ENCODE results near the gene CEACAM16. TPM values are rescaled to one million over a fixed set of nuclear protein-coding genes. Genes with fewer than 3 reads are reported as not detected.

The CEACAM16 gene
- total and polyA plus RNA-seq, 9 of the 15 experiments (the other 6 are each of a cell fraction or from before 2014, with no cell fraction given) = not detected

DNA sequence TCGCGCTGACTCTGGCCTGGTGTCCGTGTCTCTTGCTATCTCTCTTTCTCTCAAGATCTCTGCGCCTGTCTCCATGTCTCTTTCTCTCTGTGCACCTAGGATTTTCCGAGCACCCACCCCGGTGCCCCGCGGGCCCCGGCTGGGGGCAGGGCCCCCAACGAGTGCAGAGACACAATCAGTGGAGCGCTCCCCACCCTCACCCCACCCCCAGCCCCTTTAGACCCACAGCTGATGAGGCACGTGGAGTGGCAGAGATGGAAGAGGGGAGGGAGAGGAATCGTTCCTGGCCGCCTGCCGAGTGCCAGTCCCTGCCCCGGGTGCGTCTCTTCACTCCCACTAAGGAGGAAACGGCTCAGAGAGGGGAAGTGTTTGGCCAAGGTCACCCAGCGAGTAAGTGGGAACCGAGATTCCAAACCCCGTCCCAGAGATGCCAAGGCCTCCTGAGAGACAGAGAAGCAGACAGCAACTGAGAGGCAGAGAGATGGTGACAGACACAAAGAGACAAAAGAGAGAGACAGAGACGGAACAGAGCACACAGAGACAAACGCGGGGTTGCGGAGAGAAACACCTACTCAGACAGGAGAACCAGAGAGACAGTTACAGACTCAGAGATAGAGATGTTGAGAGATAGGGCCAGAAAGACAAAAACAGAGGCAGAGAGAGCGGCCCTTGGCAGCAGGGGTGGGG lies 48.9 kb downstream of the CEACAM16 start (continued):
- TF ChIP-seq CHCHD3 (CRISPR knock-in tag; IDR thresholded peaks at IDR 0.05) = no peak
- TF ChIP-seq, protein P1, sequence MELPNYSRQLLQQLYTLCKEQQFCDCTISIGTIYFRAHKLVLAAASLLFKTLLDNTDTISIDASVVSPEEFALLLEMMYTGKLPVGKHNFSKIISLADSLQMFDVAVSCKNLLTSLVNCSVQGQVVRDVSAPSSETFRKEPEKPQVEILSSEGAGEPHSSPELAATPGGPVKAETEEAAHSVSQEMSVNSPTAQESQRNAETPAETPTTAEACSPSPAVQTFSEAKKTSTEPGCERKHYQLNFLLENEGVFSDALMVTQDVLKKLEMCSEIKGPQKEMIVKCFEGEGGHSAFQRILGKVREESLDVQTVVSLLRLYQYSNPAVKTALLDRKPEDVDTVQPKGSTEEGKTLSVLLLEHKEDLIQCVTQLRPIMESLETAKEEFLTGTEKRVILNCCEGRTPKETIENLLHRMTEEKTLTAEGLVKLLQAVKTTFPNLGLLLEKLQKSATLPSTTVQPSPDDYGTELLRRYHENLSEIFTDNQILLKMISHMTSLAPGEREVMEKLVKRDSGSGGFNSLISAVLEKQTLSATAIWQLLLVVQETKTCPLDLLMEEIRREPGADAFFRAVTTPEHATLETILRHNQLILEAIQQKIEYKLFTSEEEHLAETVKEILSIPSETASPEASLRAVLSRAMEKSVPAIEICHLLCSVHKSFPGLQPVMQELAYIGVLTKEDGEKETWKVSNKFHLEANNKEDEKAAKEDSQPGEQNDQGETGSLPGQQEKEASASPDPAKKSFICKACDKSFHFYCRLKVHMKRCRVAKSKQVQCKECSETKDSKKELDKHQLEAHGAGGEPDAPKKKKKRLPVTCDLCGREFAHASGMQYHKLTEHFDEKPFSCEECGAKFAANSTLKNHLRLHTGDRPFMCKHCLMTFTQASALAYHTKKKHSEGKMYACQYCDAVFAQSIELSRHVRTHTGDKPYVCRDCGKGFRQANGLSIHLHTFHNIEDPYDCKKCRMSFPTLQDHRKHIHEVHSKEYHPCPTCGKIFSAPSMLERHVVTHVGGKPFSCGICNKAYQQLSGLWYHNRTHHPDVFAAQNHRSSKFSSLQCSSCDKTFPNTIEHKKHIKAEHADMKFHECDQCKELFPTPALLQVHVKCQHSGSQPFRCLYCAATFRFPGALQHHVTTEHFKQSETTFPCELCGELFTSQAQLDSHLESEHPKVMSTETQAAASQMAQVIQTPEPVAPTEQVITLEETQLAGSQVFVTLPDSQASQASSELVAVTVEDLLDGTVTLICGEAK (IDR thresholded peaks at IDR 0.05) = peak; percentile 60; the same call in 1 of the 2 replicates
- TF ChIP-seq, protein P1 (CRISPR knock-in tag; IDR thresholded peaks at IDR 0.05) = no peak
- TF ChIP-seq CC2D1A (IDR thresholded peaks at IDR 0.05) = 0 out of 2 replicates have a peak, but pooled peaks have one; percentile 33
- no peak for TF ChIP-seq NR4A1 (CRISPR knock-in tag; IDR thresholded peaks at IDR 0.05)
- no peak for TF ChIP-seq NR4A1 (tag; IDR thresholded peaks at IDR 0.05)
- no peak for TF ChIP-seq EWSR1 (IDR thresholded peaks at IDR 0.05; ENCODE audit: borderline replicate concordance, low read depth, partially characterized antibody)
- TF ChIP-seq, protein P2, sequence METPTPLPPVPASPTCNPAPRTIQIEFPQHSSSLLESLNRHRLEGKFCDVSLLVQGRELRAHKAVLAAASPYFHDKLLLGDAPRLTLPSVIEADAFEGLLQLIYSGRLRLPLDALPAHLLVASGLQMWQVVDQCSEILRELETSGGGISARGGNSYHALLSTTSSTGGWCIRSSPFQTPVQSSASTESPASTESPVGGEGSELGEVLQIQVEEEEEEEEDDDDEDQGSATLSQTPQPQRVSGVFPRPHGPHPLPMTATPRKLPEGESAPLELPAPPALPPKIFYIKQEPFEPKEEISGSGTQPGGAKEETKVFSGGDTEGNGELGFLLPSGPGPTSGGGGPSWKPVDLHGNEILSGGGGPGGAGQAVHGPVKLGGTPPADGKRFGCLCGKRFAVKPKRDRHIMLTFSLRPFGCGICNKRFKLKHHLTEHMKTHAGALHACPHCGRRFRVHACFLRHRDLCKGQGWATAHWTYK (CRISPR knock-in tag; IDR thresholded peaks at IDR 0.05) = no peak
- TF ChIP-seq ZNF75A (CRISPR knock-in tag; IDR thresholded peaks at IDR 0.05) = no peak
- no peak for TF ChIP-seq FIP1L1 (IDR thresholded peaks at IDR 0.05; ENCODE audit: low read depth, low read length, poor library complexity, severe bottlenecking)
- TF ChIP-seq ESRRB (CRISPR knock-in tag; IDR thresholded peaks at IDR 0.05; ENCODE audit: borderline replicate concordance) = no peak
- no peak for TF ChIP-seq TARDBP (IDR thresholded peaks at IDR 0.05)
- TF ChIP-seq ETS2 (tag; IDR thresholded peaks at IDR 0.05; ENCODE audit: borderline replicate concordance, poor library complexity, severe bottlenecking) = no peak
- TF ChIP-seq PPARD (CRISPR knock-in tag; IDR thresholded peaks at IDR 0.05) = no peak
- TF ChIP-seq ARID1B (IDR thresholded peaks at IDR 0.05) = no peak
- TF ChIP-seq RB1 (IDR thresholded peaks at IDR 0.05; ENCODE audit: low read depth) = 0 out of 2 replicates have a peak, but pooled peaks have one; percentile 8
- TF ChIP-seq, protein P3, sequence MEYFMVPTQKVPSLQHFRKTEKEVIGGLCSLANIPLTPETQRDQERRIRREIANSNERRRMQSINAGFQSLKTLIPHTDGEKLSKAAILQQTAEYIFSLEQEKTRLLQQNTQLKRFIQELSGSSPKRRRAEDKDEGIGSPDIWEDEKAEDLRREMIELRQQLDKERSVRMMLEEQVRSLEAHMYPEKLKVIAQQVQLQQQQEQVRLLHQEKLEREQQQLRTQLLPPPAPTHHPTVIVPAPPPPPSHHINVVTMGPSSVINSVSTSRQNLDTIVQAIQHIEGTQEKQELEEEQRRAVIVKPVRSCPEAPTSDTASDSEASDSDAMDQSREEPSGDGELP (CRISPR knock-in tag; IDR thresholded peaks at IDR 0.05; ENCODE audit: borderline replicate concordance) = peak; percentile 53; the same call in 1 of the 2 replicates
- TF ChIP-seq POLR2H (tag; IDR thresholded peaks at IDR 0.05; ENCODE audit: low read depth) = no peak
